GM23248 (cell line): Measurements from ENCODE around the gene HIVEP3. TPM values are rescaled to one million over a fixed set of nuclear protein-coding genes. Genes with fewer than 3 reads are reported as not detected.

Experiments
- DNase-seq: peaks from one replicate; pipeline ENCODE4 v3.0.0-alpha.2; 2015
- H2AFZ ChIP-seq: fragments of 200-600 bp; sonication (generic); 2 replicates; pipeline ENCODE4 v1.6.1; 2016; ENCODE audit warnings: antibody characterized with exemption
- H3F3A ChIP-seq: fragments of 200-600 bp; sonication (generic); 2 replicates; pipeline ENCODE4 v1.6.1; 2016; ENCODE audit warnings: mild to moderate bottlenecking, antibody characterized with exemption, mixed run types; ENCODE audit not compliant: insufficient read depth
- H3K27ac ChIP-seq: fragments of 200-600 bp; sonication (generic); 2 replicates; pipeline ENCODE4 v1.5.1; 2016; ENCODE audit warnings: mild to moderate bottlenecking
- H3K27me3 ChIP-seq: fragments of 200-600 bp; sonication (generic); replicated peaks from 2 replicates; pipeline ENCODE4 v1.6.1; 2016; ENCODE audit warnings: mild to moderate bottlenecking; ENCODE audit not compliant: insufficient read depth
- H3K36me3 ChIP-seq: fragments of 200-600 bp; sonication (generic); 2 replicates; pipeline ENCODE4 v1.6.1; 2016; ENCODE audit warnings: low read depth, mild to moderate bottlenecking
- H3K4me1 ChIP-seq: fragments of 200-600 bp; sonication (generic); 2 replicates; pipeline ENCODE4 v1.6.1; 2016; ENCODE audit warnings: mild to moderate bottlenecking; ENCODE audit not compliant: insufficient read depth
- H3K4me2 ChIP-seq: fragments of 200-600 bp; sonication (generic); one replicate; pipeline ENCODE4 v1.6.1; 2016; ENCODE audit warnings: mild to moderate bottlenecking; ENCODE audit not compliant: unreplicated experiment
- H3K4me3 ChIP-seq: fragments of 200-600 bp; sonication (generic); 2 replicates; pipeline ENCODE4 v1.5.1; 2016; ENCODE audit warnings: mild to moderate bottlenecking
- H3K79me2 ChIP-seq: fragments of 200-600 bp; sonication (generic); 2 replicates; pipeline ENCODE4 v1.6.1; 2016; ENCODE audit warnings: mild to moderate bottlenecking; ENCODE audit not compliant: insufficient read depth
- H3K9ac ChIP-seq: fragments of 200-600 bp; sonication (generic); 2 replicates; pipeline ENCODE4 v1.6.1; 2016; ENCODE audit warnings: mild to moderate bottlenecking
- H3K9me2 ChIP-seq: fragments of 200-600 bp; sonication (generic); 2 replicates; pipeline ENCODE4 v1.6.1; 2016; ENCODE audit warnings: mixed run types, mild to moderate bottlenecking, moderate library complexity; ENCODE audit not compliant: insufficient read depth
- H3K9me3 ChIP-seq: fragments of 200-600 bp; sonication (generic); one replicate; pipeline ENCODE4 v1.6.1; 2017; ENCODE audit warnings: low read depth
- H4K20me1 ChIP-seq: fragments of 200-600 bp; sonication (generic); 2 replicates; pipeline ENCODE4 v1.6.0; 2016; ENCODE audit not compliant: insufficient read depth
- EZH2 ChIP-seq: fragments of 200-600 bp; sonication (generic); IDR thresholded peaks from 2 replicates; pipeline ENCODE4 v1.6.1; 2018; ENCODE audit warnings: antibody characterized with exemption, mild to moderate bottlenecking; ENCODE audit not compliant: insufficient read depth, poor library complexity, severe bottlenecking
- EZH2phosphoT487 ChIP-seq: fragments of 200-600 bp; sonication (generic); IDR thresholded peaks from 2 replicates; pipeline ENCODE4 v1.6.1; 2018; ENCODE audit warnings: antibody characterized with exemption, moderate library complexity, mild to moderate bottlenecking, low read depth; ENCODE audit not compliant: insufficient read depth
- WGBS, 2 experiments: methylation state at CpG; one replicate each; pipeline ENCODE4 v1.1.6; 2015 to 2017; ENCODE audit warnings: low lambda C conversion rate in 2 of 2, low coverage in 1 of 2; ENCODE audit errors: missing lambda C conversion rate in 2 of 2; 5-methylcytosine and 5-hydroxymethylcytosine counted together
- in situ Hi-C: fragments of 300-500 bp; cut with MboI; formaldehyde crosslinking; loops from 2 replicates; pipeline ENCODE4 v1.15.0; 2020
- polyA plus RNA-seq: library from polyadenylated mRNA; unstranded; fragments of >200 nt; fragmentation: Nextera tagmentation; extraction: Ambion mirVana; gene quantifications from 2 replicates; pipeline ENCODE4 v1.2.1, GENCODE V29; 2016
- total RNA-seq: library from RNA; depleted of rRNA; stranded (reverse); fragments of >200 nt; shearing (Covaris generic); gene quantifications from 2 replicates; pipeline ENCODE4 v1.2.3, GENCODE V29; 2014

Gene HIVEP3
- total and polyA plus RNA-seq, 2 experiments from 2014 or later, result 1.7 to 7.2 TPM

- Histone ChIP-seq H2AFZ (no peak overlapping the region), H3K9ac (no peak overlapping the region), H3K27me3 (no peaks in the 10 kb centered on the region), H3K9me3 (no peaks in the 10 kb centered on the region), H3K4me2 (no peak overlapping the region), H3K36me3 (no peaks in the 10 kb centered on the region), H3K27ac (no peak overlapping the region), H3F3A (no peaks in the 10 kb centered on the region), H3K4me3 (no peak overlapping the region), H3K9me2 (no peaks in the 10 kb centered on the region), H4K20me1 (no peaks in the 10 kb centered on the region), H3K4me1 (peaks cover 4% of the 10 kb centered on the region; the same call in 1 of the 2 replicates), H3K79me2 (peaks cover 62% of the 10 kb centered on the region)
- DNase-seq, result no peak
- TF ChIP-seq EZH2phosphoT487 (no peak), EZH2 (no peak)
- whole genome bisulfite sequencing, 2 experiments, result 17 to 43% methylated on average over 2 of the region's 2 CpGs
- in situ Hi-C loops, result no loop called here
Measured at GRCh38 chr1:41656068-41656467, 262.7 kb downstream of the HIVEP3 start.

- Histone ChIP-seq H3K4me2 (no peak overlapping the region), H4K20me1 (no peaks in the 10 kb centered on the region), H2AFZ (no peak overlapping the region), H3K36me3 (no peaks in the 10 kb centered on the region), H3F3A (peaks cover 2% of the 10 kb centered on the region; the same call in 1 of the 2 replicates), H3K79me2 (peaks cover 62% of the 10 kb centered on the region), H3K4me1 (peaks cover 4% of the 10 kb centered on the region), H3K9me3 (no peaks in the 10 kb centered on the region), H3K9me2 (no peaks in the 10 kb centered on the region), H3K4me3 (no peak overlapping the region), H3K27ac (no peak overlapping the region), H3K27me3 (no peaks in the 10 kb centered on the region), H3K9ac (no peak overlapping the region)
- WGBS, 2 experiments, result 79 to 85% methylated on average over 3 of the region's 3 CpGs
- in situ Hi-C loops, result no loop called here
- DNase-seq, result no peak
- TF ChIP-seq EZH2phosphoT487, result no peak
- TF ChIP-seq EZH2, result no peak
Measured at GRCh38 chr1:41655632-41656031, 263.1 kb downstream of the HIVEP3 start.

GRCh38 chr1:41653574-41653973 lies 265.1 kb downstream of the HIVEP3 start:
- H3K4me3 ChIP-seq, result no peak overlapping the region
- DNase-seq, result no peak
- H3K4me1 ChIP-seq, result peaks cover 19% of the 10 kb centered on the region
- no peaks in the 10 kb centered on the region for H4K20me1 ChIP-seq
- TF ChIP-seq EZH2, result no peak
- 97 to 100% methylated on average over 3 of the region's 3 CpGs for WGBS, 2 experiments
- in situ Hi-C loops, result no loop called here
- H3K9me3 ChIP-seq, result no peaks in the 10 kb centered on the region
- H3K79me2 ChIP-seq, result peaks cover 46% of the 10 kb centered on the region
- no peak overlapping the region for H3K27ac ChIP-seq
- no peak overlapping the region for H2AFZ ChIP-seq
- no peaks in the 10 kb centered on the region for H3K36me3 ChIP-seq
- no peaks in the 10 kb centered on the region for H3K27me3 ChIP-seq
- H3F3A ChIP-seq, result peaks cover 13% of the 10 kb centered on the region
- no peak overlapping the region for H3K4me2 ChIP-seq
- H3K9ac ChIP-seq, result no peak overlapping the region
- H3K9me2 ChIP-seq, result no peaks in the 10 kb centered on the region

- no peaks in the 10 kb centered on the region for H3K27me3 ChIP-seq
- 97% methylated on average over 11 of the region's 11 CpGs for WGBS, 2 experiments
- no peaks in the 10 kb centered on the region for H3K9me3 ChIP-seq
- H3K4me3 ChIP-seq, result no peak overlapping the region
- no peak overlapping the region for H3K27ac ChIP-seq
- DNase-seq, result no peak
- H3K9me2 ChIP-seq, result no peaks in the 10 kb centered on the region
- TF ChIP-seq EZH2, result no peak
- no peak for TF ChIP-seq EZH2phosphoT487
- H3K9ac ChIP-seq, result no peak overlapping the region
- peaks cover 44% of the 10 kb centered on the region for H3K79me2 ChIP-seq
- peaks cover 13% of the 10 kb centered on the region for H3F3A ChIP-seq
- no peak overlapping the region for H2AFZ ChIP-seq
- H3K4me2 ChIP-seq, result no peak overlapping the region
- H3K36me3 ChIP-seq, result no peaks in the 10 kb centered on the region
- H3K4me1 ChIP-seq, result peaks cover 19% of the 10 kb centered on the region
- in situ Hi-C loops, result no loop called here
- no peaks in the 10 kb centered on the region for H4K20me1 ChIP-seq
Measured at GRCh38 chr1:41652384-41653265, 266.1 kb downstream of the HIVEP3 start.
